Fibroblast of lung (primary cell): ENCODE measurements around the gene CKLF. TPM values are rescaled to one million over a fixed set of nuclear protein-coding genes. Genes with fewer than 3 reads are reported as not detected.
"Not testable (repeated sequence)": the region's sequence is repeated elsewhere in the genome, so short reads cannot be mapped to it uniquely, and the experiment has no call there.

Experiments used
- DNase-seq, 2 donors: peaks; one replicate each; pipeline versions ENCODE4 v3.0.0 to v3.0.0-alpha.2; 2010; ENCODE audit warnings: low read depth in 2 of 2
- H2AFZ ChIP-seq: 2 replicates; pipeline ENCODE4 v1.5.1; 2012; ENCODE audit warnings: low read length, control low read depth, inconsistent platforms
- H3K27ac ChIP-seq: 2 replicates; pipeline ENCODE4 v1.5.1; 2011; ENCODE audit warnings: low read length, control low read depth; ENCODE audit not compliant: insufficient read depth
- H3K27me3 ChIP-seq: 2 replicates; pipeline ENCODE4 v1.5.1; 2011; ENCODE audit warnings: mild to moderate bottlenecking, low read length; ENCODE audit not compliant: control insufficient read depth, insufficient read depth
- H3K36me3 ChIP-seq: 2 replicates; pipeline ENCODE4 v1.5.1; 2011; ENCODE audit warnings: low read length; ENCODE audit not compliant: control insufficient read depth, insufficient read depth
- H3K4me1 ChIP-seq: 2 replicates; pipeline ENCODE4 v1.5.1; 2011; ENCODE audit warnings: low read length; ENCODE audit not compliant: control insufficient read depth, insufficient read depth; ENCODE audit errors: extremely low read depth
- H3K4me2 ChIP-seq: 2 replicates; pipeline ENCODE4 v1.5.1; 2011; ENCODE audit warnings: low read length, control low read depth; ENCODE audit not compliant: insufficient read depth; ENCODE audit errors: extremely low read depth
- H3K4me3 ChIP-seq, 4 experiments: fragments of 200-600 bp in 1 of 4; sonication (generic) in 1 of 4; replicated peaks in 1 of 4; 2 replicates each; pipeline ENCODE4 v1.5.1; 2011 to 2016; ENCODE audit warnings: low read length in 4 of 4, low read depth in 3 of 4, mild to moderate bottlenecking in 3 of 4, control low read depth in 2 of 4, inconsistent platforms in 1 of 4, mixed read lengths in 1 of 4; ENCODE audit not compliant: insufficient read depth in 1 of 4; ENCODE audit errors: control extremely low read depth in 1 of 4
- H3K79me2 ChIP-seq: 2 replicates; pipeline ENCODE4 v1.5.1; 2012; ENCODE audit warnings: mild to moderate bottlenecking, low read length, inconsistent platforms; ENCODE audit not compliant: control insufficient read depth, insufficient read depth
- H3K9ac ChIP-seq: 2 replicates; pipeline ENCODE4 v1.5.1; 2011; ENCODE audit warnings: mild to moderate bottlenecking, low read length, control low read depth; ENCODE audit not compliant: insufficient read depth
- H3K9me3 ChIP-seq: 2 replicates; pipeline ENCODE4 v1.5.1; 2012; ENCODE audit warnings: low read depth, low read length; ENCODE audit not compliant: control insufficient read depth, insufficient read depth
- H4K20me1 ChIP-seq: 2 replicates; pipeline ENCODE4 v1.5.1; 2011; ENCODE audit warnings: low read length; ENCODE audit not compliant: control insufficient read depth, insufficient read depth; ENCODE audit errors: extremely low read depth
- EZH2 ChIP-seq: IDR thresholded peaks from 2 replicates; pipeline ENCODE4 v1.5.1; 2012; ENCODE audit warnings: low read length, control low read depth, mild to moderate bottlenecking; ENCODE audit errors: missing control alignments
- polyA plus RNA-seq, 2 donors: library from polyadenylated mRNA; depleted of rRNA in 1 of 2; stranded (reverse) in 1 of 2; unstranded in 1 of 2; fragments of >200 nt; gene quantifications; 2 replicates each; pipeline ENCODE4 v1.2.1, GENCODE V29; 2011 to 2012; ENCODE audit warnings: missing spikeins in 1 of 2
- total RNA-seq: library from RNA; depleted of rRNA; stranded (reverse); fragments of >200 nt; gene quantifications from 2 replicates; pipeline ENCODE4 v1.2.1, GENCODE V29; 2014
- TF ChIP-seq, protein P1 (sequence below), 2 donors: IDR thresholded peaks in 1 of 2; conservative IDR thresholded peaks in 1 of 2; 1 replicate in 1 of 2; 2 replicates in 1 of 2; pipeline ENCODE4 v1.5.1; 2011 to 2012; ENCODE audit warnings: low read length in 2 of 2, control low read depth in 1 of 2, inconsistent platforms in 1 of 2, low read depth in 1 of 2, mild to moderate bottlenecking in 1 of 2

The CKLF gene
- total and polyA plus RNA-seq, 2 donors (not counting 1 experiment from before 2014, with no cell fraction given) = 41.9 to 70.9 TPM

- DNase-seq = peak; percentile 71 to 86
- Histone ChIP-seq H3K36me3 (peaks cover 4% of the 10 kb centered on the region), H3K9ac (no peak overlapping the region), H3K4me3 (no peak overlapping the region), H3K27ac (peak overlapping the region; percentile 67), H3K79me2 (no peaks in the 10 kb centered on the region), H3K4me1 (peaks cover 41% of the 10 kb centered on the region), H4K20me1 (no peaks in the 10 kb centered on the region), H3K9me3 (no peaks in the 10 kb centered on the region), H3K27me3 (no peaks in the 10 kb centered on the region), H3K4me2 (peak overlapping the region; percentile 18), H2AFZ (no peak overlapping the region)
- TF ChIP-seq, protein P1, sequence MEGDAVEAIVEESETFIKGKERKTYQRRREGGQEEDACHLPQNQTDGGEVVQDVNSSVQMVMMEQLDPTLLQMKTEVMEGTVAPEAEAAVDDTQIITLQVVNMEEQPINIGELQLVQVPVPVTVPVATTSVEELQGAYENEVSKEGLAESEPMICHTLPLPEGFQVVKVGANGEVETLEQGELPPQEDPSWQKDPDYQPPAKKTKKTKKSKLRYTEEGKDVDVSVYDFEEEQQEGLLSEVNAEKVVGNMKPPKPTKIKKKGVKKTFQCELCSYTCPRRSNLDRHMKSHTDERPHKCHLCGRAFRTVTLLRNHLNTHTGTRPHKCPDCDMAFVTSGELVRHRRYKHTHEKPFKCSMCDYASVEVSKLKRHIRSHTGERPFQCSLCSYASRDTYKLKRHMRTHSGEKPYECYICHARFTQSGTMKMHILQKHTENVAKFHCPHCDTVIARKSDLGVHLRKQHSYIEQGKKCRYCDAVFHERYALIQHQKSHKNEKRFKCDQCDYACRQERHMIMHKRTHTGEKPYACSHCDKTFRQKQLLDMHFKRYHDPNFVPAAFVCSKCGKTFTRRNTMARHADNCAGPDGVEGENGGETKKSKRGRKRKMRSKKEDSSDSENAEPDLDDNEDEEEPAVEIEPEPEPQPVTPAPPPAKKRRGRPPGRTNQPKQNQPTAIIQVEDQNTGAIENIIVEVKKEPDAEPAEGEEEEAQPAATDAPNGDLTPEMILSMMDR (conservative IDR thresholded peaks at IDR 0.05 in 1 of 2, IDR thresholded peaks at IDR 0.05 in 1 of 2; ENCODE audit: low read depth in 1 of 2, low read length in 2 of 2) = no peak
- no peak for TF ChIP-seq EZH2
These were observed 40.6 kb upstream of the CKLF start for GRCh38 chr16:66511602-66512271.

- Histone ChIP-seq H4K20me1 (no peaks in the 10 kb centered on the region), H3K4me3 (no peak overlapping the region), H2AFZ (no peak overlapping the region), H3K27ac (peak overlapping the region; percentile 67), H3K4me1 (peaks cover 46% of the 10 kb centered on the region), H3K9ac (no peak overlapping the region), H3K27me3 (no peaks in the 10 kb centered on the region), H3K4me2 (peak overlapping the region; percentile 18), H3K9me3 (no peaks in the 10 kb centered on the region), H3K79me2 (no peaks in the 10 kb centered on the region), H3K36me3 (peaks cover 4% of the 10 kb centered on the region)
- DNase-seq = peak; percentile 49 to 61
- TF ChIP-seq EZH2 = no peak
- TF ChIP-seq, protein P1 (conservative IDR thresholded peaks at IDR 0.05 in 1 of 2, IDR thresholded peaks at IDR 0.05 in 1 of 2; ENCODE audit: low read depth in 1 of 2, low read length in 2 of 2) = no peak
These were observed 39.9 kb upstream of the CKLF start for GRCh38 chr16:66512272-66513110.

DNA sequence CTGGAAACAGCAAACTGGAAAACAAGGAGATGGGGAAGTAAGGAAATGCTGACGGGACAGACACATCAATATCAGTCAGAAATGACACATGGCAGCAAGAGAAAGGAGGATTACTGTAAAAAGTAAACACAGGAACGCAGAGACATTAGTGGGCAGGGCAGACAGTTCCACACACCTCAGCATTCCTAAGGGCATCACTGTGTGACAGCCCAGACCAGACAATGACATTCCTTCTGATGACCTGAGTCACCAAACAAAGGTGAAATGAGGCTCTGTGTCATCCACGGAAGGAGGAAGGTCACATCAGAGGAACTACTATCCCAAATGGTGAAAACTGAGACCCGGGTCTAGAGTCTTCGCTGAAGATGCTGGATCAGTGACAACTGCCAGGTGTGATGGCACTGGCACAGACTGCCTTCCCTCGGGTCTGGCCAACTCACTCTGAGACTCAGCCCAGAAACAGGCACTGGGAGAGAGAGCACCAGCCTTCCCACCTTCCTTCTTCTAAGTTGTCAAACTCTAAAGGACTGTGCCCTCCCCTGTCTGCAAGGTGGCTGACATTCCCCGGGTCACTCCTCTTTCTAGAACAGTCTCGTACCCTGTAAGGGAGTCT lies 39.2 kb upstream of the CKLF start:
- Histone ChIP-seq H3K27ac (no peak overlapping the region), H3K4me2 (peak overlapping the region; percentile 11), H4K20me1 (no peaks in the 10 kb centered on the region), H3K4me3 (no peak overlapping the region), H3K4me1 (peaks cover 48% of the 10 kb centered on the region), H3K79me2 (no peaks in the 10 kb centered on the region), H3K36me3 (peaks cover 4% of the 10 kb centered on the region), H3K27me3 (no peaks in the 10 kb centered on the region), H2AFZ (no peak overlapping the region), H3K9ac (no peak overlapping the region), H3K9me3 (no peaks in the 10 kb centered on the region)
- TF ChIP-seq, protein P1 (conservative IDR thresholded peaks at IDR 0.05 in 1 of 2, IDR thresholded peaks at IDR 0.05 in 1 of 2; ENCODE audit: low read depth in 1 of 2, low read length in 2 of 2) = no peak
- TF ChIP-seq EZH2 = no peak
- no peak for DNase-seq

GRCh38 chr16:66514391-66514790 lies 38.0 kb upstream of the CKLF start:
- H2AFZ ChIP-seq, H4K20me1 ChIP-seq, H3K4me3 ChIP-seq, H3K27ac ChIP-seq, H3K9ac ChIP-seq, H3K9me3 ChIP-seq, H3K79me2 ChIP-seq, DNase-seq, H3K36me3 ChIP-seq, H3K4me2 ChIP-seq, H3K27me3 ChIP-seq: not testable (repeated sequence)
- H3K4me1 ChIP-seq = peaks cover 45% of the 10 kb centered on the region
